GM21737 (cell line): ENCODE measurements around the gene IL19.
"Not testable (repeated sequence)": the region's sequence is repeated elsewhere in the genome, so short reads cannot be mapped to it uniquely, and the experiment has no call there.

Experiments used
- ATAC-seq: cut with Tn5 transposase; IDR thresholded peaks from one replicate; pipeline ENCODE4 v1.9.1; 2021; ENCODE audit warnings: mild to moderate bottlenecking, moderate library complexity; ENCODE audit not compliant: unreplicated experiment

IL19 gene

GRCh38 chr1:206852662-206853061, 82.1 kb downstream of the IL19 start:
- not testable (repeated sequence) for ATAC-seq

- not testable (repeated sequence) for ATAC-seq
These were observed 83.1 kb downstream of the IL19 start for GRCh38 chr1:206853696-206854095.

- no peak for ATAC-seq
These were observed 84.0 kb downstream of the IL19 start for GRCh38 chr1:206854401-206855129.

DNA sequence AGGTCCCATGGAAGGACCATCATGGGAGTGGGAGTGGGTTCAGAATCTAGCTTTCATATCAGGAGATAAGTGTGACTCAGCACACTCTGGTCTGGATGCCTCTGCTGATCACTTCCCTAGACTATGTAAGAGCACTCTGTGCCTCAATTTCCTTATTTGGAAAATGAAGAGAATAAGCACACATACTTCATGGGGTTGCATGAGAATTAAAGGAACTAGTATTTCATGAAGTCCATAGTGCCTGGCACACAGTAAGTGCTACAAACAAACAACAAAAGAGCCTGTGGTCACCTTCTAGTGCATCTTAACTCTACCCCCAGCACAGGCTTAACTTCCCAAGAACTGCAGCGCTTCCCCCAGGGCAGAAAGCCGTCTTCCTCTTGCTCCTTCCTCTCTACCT, 85.3 kb downstream of the IL19 start:
- no peak for ATAC-seq

DNA sequence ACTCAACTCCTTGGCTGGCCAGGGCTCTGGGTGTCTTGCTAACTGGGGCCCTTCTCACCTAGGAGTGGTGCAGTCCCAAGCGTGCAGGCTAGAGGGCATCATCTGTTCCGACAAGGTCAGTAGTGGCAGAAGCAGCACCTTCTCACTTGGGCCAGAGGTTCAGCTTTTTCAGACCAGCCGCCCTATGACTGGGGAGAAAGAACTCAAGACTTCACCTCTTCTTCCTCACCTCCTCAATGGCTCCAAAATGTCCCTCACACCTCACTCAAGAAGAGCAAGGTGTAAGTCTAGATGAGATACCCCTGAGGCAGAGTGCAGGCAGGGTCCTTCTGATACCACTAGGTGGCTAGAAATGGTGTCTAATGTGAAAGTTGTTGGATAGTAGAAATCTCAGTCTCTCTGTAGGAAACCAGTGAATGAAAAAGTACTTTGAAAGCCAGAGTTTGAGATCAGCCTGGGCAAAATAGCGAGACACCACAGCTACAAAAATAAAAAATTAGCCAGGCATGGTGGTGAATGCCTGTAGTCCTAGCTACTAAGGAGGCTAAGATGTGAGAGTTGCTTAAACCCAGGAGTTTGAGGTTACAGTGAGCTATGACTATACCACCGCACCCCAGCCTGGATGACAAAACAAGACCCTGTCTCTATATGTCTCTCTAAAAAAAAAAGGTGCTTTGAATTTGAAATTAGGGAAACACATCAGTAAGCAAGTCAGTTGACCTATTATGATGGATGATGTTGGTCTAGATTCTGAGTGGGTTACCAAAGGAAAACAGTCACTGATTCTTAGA, 86.3 kb downstream of the IL19 start:
- ATAC-seq, result no peak

DNA sequence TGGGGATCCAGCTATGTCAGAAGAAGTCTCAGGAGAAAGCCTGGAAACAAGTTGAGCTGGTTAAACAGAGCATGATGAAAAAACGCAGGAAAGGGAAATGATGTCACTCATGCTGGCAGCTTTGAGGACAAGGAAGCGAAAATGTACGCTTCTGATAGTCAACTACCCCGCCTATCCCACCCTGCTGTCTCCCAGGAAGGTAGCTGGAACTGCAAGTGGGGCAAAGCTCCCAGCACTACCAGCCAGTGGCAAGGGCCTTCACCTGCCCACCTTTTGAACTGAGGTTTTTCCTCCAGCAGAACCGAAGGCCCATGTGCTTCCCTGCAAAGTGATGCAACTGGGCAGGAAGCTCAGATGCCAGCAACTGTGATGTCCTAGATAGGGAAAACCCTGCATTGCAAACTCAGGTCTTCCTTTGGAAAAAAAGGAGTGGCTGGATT, 88.5 kb downstream of the IL19 start:
- no peak for ATAC-seq

- ATAC-seq, result no peak
These were observed 89.6 kb downstream of the IL19 start for GRCh38 chr1:206860165-206860564.

GRCh38 chr1:206863266-206863665, 92.7 kb downstream of the IL19 start:
- no peak for ATAC-seq

DNA sequence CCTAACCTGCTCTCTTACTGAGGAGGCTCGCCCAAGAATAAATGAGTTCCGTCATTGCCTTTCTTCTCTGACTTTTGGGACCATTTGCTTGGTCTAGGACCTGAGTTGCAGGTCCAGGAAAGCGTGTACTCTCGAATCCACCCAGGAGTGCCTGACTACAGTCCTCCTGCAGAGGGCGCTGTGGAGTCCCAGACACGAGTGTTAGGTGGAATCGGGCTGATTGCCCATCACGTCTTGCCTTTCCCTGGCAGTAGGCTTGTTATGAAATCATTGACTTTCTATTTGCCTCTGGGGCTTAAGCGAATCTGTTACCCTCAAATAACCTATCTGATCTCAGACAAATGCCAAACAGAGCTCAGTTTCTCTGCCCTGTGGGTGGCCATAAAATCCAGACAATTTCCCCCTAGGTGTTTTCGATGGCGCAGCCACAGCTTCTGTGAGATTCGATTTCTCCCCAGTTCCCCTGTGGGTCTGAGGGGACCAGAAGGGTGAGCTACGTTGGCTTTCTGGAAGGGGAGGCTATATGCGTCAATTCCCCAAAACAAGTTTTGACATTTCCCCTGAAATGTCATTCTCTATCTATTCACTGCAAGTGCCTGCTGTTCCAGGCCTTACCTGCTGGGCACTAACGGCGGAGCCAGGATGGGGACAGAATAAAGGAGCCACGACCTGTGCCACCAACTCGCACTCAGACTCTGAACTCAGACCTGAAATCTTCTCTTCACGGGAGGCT, 94.5 kb downstream of the IL19 start, which contains the start of gene IL20:
Gene IL20 (plus strand): TSS at position 685 of the 733 bp plus-strand sequence. CDS start 230 bp downstream, outside the sequence.
- no peak for ATAC-seq

DNA sequence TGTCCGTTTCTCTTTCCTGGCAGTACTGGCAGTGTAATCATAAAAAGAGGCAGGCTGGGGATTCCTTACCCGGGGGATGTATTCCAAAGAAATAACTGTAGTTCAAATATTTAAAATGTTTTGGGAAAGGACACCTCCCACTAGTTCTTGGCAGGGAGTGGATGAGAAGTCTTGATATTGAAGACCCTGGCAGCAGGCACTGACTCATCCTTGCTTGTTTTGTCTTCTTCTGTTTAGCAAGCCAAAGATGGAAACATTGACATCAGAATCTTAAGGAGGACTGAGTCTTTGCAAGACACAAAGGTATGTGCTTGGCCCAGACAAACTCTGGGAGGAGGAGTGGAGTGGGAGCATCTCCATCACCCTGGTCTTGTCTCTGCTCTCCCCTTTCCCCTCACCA, 95.5 kb downstream of the IL19 start:
- ATAC-seq, result no peak

GRCh38 chr1:206867239-206867638, 96.7 kb downstream of the IL19 start:
- no peak for ATAC-seq

- ATAC-seq, result no peak
These were observed 97.1 kb downstream of the IL19 start for GRCh38 chr1:206867716-206868115.

DNA sequence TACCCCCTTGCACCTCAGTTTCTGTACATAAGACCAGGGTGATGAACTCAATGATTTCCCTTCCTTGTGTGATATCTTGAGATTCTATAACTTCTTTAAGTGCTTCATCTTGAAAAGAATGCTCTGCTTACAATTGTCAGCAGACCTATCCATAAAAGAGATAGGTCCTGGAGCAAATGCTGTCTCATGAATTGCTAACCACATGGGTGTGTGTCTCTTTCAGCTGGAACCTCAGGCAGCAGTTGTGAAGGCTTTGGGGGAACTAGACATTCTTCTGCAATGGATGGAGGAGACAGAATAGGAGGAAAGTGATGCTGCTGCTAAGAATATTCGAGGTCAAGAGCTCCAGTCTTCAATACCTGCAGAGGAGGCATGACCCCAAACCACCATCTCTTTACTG, 97.7 kb downstream of the IL19 start:
- ATAC-seq, result no peak

- ATAC-seq, result no peak
These were observed 101.6 kb downstream of the IL19 start for GRCh38 chr1:206872139-206872538.

- ATAC-seq, result no peak
These were observed 103.1 kb downstream of the IL19 start for GRCh38 chr1:206873603-206874188.

DNA sequence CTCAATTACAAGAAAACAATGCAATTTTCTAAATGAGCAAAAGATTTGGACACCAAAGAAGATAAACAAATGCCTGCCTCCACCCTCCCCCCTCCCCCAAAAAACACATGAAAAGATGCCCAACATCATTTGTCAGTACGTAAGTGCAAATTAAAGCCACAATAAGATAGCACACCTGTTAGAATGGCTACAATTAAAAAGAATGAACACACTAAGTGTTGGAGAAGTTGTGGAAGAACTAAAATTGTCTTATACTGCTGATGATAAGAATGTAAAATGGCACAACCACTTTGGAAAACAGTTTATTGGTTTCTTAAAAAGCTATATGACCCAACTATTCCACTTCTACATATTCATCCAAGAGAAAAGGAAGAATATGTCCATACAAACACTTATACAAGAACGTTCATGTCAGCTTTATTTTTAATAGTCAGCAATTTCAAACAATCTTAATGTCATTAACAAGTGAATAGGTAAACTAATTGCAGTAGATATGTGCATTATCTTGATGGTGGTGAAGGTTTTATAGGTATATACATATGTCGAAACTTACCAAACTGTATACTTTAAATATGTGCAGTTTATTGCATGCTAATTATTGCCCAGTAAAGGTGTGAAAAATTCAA, 105.3 kb downstream of the IL19 start:
- ATAC-seq, result no peak

- ATAC-seq, result no peak
These were observed 107.9 kb downstream of the IL19 start for GRCh38 chr1:206878456-206878855.

DNA sequence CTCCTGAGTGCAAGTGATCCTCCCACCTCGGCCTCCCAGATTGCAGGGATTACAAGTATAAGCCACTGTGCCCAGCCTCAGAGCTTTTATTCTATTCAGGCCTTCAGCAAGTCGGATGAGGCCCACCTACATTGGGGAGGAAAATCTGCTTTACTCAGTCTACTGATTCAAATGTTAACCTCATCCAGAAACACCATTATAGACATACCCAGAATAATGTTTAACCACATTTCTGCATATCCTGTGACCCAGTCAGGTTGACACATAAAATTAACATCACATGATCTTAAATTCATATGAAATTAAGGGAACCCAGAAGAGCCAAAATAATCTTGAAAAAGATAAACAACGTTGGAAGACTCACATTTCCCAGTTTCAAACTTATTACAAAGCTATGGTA, 109.7 kb downstream of the IL19 start:
- ATAC-seq, result no peak

DNA sequence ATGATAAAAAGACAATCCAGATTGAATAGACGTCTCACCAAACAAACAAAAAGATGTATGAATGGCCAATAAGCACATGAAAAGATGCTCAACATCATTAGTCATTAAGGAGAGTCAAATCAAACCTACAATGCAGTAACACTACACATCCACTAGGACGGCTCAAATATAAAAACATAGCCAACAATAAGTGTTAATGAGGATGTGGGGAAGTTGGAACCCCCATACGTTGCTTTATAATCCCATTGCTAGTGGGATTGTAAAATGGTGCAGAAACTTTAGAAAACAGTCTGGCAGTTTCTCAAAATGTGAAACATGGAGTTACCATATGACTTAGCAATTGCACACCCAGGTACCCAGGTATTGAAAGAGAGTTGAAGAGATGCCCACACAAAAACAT, 112.0 kb downstream of the IL19 start:
- ATAC-seq, result no peak

DNA sequence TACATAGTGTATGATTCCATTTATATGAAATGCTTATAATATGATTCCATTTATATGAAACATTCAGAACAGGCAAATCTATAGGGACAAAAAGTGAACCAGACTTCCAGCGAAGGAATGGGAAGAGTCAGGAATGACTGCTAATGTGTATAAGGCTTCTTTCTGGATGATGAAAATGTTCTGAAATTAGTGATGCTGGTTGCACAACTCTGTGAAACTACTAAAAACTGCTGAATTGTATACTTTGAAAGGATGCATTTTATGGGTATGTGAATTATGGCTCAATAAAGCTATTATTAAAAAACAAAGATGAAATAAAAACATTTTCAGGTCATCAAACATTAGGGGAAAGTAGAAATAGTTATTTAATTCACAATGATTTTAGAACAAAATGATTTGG, 112.6 kb downstream of the IL19 start:
- no peak for ATAC-seq

- ATAC-seq, result no peak
These were observed 113.3 kb downstream of the IL19 start for GRCh38 chr1:206883876-206884275.
